HG03175 (cell line): ENCODE data around the gene LIMCH1.
"Not testable (repeated sequence)": the region's sequence is repeated elsewhere in the genome, so short reads cannot be mapped to it uniquely, and the experiment has no call there.

Source experiments
- ATAC-seq: cut with Tn5 transposase; IDR thresholded peaks from one replicate; pipeline ENCODE4 v1.9.1; 2021; ENCODE audit warnings: mild to moderate bottlenecking, moderate library complexity; ENCODE audit not compliant: unreplicated experiment

Gene LIMCH1

GRCh38 chr4:41722181-41722580, 184.2 kb downstream of the LIMCH1 start:
- ATAC-seq: no peak

GRCh38 chr4:41723286-41723685, 185.3 kb downstream of the LIMCH1 start:
- ATAC-seq: no peak

DNA sequence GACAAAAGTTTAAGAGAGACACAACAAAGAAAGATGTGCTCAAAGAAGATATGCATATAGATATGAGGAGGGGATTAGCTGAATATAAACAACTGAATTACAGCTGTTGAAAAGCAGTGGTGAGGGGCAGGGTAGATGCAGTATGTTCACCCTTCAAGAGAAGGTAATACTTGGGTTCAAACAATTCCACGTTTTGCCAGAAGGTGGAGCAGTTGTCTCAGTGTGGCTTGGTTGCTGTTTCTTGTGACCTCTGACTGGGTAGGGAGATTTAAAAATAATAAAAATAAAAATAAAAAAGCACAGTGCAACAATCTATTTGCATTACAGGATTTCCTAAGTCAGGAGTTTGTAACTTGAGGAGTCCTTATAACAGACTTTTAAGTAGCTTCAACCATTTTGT, 187.3 kb downstream of the LIMCH1 start:
- ATAC-seq: no peak

DNA sequence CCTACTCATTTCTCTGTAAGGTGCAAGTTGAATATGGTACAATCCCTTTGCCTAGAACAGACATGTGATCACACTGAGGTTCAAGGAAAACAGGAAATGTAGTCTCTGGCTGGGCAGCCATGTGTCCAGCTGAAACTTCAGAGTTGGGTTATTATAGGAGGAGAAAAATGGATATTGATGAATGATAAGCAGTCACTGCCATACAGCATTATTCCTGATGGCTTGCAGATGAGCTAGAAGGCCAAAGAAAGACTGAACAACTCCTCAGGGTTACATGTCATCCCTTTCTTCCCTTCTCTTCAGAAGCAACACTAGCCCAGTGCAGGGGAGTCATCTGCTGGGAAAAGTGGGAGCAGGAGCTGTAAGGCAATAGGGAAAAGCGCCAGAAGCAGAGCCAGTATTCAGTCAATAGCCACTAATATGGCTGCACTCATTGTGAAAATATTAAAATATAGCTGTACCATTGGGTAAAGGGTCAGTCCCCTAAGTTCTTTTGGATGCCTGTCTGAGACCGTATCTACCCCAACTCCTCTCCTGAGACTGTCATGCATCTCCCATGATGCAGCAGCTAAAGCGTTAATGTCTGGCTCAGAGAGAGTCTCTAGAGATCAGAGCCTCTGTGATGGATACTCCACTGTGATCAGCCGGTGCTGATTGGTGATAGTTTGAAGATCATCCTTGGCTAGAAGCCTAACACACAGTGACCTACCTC, 190.1 kb downstream of the LIMCH1 start:
- ATAC-seq: no peak

GRCh38 chr4:41728573-41728913, 190.6 kb downstream of the LIMCH1 start:
- ATAC-seq: no peak

DNA sequence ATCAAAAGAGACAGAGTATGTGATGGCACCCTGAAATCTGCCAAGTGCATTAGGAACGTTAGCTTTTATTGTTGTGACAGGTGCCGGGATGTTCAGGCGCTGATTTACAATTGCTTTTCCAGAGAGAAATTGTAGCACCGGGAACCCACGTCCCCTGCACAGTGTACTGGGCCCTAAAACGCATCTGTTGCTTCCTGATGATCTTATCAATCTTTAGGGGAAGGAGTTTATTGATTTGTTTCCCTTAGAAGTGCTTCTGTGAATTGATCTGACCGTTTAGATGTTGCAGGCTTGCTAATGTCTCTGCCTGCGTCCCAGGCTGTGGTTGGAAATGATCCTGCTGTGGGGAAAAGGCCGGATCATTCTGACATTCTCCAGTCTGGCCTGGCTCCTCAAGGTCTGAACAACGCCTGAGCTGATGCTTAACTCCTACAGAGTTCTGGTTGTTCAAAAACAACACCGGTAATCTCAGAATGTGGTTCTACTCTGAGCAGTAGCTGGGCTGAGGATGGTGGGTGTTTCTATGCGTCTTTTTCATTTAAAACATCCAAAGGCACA, 193.7 kb downstream of the LIMCH1 start:
- no peak for ATAC-seq

GRCh38 chr4:41734371-41734770, 196.4 kb downstream of the LIMCH1 start:
- ATAC-seq: no peak

DNA sequence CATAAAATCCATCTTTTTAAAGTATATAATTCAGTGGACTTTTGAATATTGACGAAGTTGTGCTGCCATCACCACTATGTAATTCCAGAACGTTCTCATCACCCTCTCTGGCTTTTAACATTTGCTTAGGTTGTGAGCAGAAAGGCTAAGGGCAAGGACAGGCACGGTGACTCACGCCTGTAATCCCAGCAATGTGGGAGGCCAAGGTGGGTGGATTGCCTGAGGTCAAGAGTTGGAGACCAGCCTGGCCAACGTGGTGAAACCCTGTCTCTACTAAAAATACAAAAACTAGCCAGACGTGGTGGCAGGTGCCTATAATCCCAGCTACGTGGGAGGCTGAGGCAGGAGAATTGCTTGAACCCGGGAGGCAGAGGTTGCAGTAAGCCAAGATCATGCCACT, 199.5 kb downstream of the LIMCH1 start:
- ATAC-seq: not testable (repeated sequence)

DNA sequence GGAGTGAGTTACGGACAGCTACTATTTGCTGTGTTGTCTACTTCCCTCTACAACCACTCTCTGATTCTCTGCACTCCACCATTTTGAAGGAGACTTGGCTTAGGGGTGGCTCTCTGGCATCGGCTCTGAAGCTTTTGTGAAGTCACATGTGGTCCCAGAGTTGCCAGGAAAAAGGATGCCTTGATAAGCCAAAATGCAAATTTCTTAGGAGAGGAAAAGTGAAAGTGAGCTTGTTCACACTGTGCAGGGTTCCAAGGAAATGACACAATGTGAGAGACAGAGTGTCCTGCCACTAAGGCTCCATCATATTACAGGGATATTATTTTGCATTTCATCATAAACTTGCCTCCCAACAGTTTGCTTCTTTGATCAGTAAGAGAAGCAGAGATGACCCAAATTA, 203.4 kb downstream of the LIMCH1 start:
- no peak for ATAC-seq

DNA sequence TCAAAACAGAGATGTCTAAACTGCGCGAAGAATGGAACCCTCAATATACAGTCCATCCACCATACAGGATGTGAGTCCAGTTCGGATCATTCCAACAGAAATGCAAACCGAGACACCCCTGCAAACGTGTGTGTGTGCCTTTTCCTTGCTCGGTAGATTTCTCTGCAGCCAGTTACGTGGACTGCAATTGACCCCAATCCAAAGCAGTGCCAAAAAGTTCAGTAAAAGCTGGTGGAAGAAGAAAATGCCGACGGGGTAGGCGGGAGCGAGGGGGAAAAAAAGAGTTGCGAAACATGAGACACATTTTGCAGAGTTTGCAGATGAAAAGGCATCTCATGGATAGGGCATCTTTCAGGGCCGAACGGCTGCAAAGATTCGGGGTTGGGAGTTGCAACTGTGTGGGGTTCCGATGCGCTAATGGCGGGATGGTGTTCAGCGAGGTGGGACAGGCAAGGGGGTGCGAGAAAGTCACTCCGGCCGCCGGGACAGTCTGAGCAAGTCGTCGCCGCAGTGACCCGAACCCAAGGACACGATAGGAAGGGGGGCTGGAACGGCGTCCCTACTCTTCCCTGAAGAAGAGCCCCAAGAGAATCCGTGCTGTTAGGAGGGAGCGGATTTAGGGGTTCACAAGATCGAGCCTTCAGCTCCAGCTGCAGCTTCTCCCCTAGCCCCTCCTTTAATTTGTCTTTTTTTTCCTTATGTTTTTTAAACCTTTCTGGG, 206.8 kb downstream of the LIMCH1 start:
- no peak for ATAC-seq

DNA sequence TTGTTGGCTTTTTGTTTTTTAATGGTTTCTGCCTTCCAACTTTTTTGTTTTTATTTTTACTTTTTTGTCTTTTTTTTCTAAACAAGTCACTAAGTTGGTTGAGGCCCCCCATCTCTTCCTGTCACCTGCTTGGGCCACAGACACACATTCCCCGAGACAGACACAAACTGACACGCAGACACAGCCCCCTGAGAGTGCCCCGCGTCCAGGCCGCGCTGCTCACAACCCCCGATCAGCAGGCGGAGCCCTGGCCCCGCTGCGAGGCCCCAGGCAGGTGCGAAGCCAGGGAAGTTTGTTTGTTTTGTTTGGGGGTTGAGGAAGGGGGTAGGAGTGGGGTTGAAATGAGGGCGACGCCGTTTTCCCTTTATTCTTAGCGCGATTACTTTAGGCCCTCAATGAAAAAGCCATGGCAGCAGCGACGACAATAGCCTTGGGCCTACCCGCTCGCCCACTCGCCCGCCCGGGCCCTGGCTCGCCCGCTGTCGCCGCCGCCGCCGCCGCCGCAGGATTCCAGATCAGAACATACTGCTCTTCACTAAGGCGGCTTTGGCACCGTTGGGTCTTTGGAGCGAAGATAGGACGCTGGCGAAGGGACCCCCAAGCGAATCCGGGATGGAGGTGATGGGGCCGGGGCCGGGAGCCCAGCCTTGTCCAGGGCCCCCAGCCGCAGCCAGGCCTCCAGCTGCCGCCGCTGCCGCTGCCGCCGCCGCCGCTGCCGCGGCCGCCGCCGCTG, 207.5 kb downstream of the LIMCH1 start:
- ATAC-seq: no peak

GRCh38 chr4:41746025-41746439, 208.1 kb downstream of the LIMCH1 start:
- ATAC-seq: no peak

- no peak for ATAC-seq
Measured at GRCh38 chr4:41746440-41747229, 208.7 kb downstream of the LIMCH1 start.

- ATAC-seq: no peak
Measured at GRCh38 chr4:41747230-41748055, 209.5 kb downstream of the LIMCH1 start.

GRCh38 chr4:41748074-41748570, 210.2 kb downstream of the LIMCH1 start:
- ATAC-seq: no peak

DNA sequence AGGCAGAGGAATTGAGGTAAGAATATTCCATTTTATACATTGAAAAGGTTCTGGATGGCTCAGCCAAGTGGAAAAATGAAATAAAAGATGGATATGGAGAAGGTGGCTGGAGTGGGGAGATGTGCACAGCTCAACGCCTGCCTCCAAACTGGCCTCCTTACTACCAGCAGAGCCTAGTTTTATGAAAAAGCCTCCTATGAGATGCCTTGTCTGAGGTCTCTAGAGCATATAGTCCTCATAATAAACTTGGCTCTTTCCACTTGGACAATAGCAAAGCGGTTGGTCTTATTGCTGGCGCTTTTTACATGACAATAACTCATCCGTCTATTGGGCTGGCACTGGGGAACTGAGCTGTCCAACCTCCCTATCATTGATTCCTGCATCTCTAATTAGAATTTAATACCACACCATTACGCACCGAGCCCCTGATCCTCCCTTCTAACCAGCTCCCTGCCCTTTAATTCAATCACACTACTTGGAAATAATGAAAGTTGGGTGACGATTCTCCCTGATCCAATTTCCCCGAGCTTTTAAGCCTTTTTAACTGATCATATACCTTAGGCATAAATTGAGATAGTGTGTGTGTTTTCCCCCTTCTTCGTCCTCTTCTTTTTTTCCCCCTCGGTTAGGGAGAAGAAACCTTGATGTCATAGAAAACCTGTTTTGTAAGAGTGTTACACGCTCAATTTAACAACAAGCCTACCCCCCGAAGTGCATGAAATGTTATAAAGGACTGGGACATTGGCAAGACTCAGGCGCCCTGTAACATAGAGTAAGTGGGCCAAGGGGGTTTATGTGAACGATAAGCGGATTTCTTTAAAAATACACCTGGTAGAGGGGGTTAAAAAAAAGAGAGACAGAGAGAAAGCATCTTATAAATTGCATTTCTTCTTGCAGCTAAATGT, 210.9 kb downstream of the LIMCH1 start, which contains the start of gene PHOX2B:
PHOX2B (minus strand) TSS at position 155 of the 905 bp plus-strand sequence; CDS start at position 40, 115 bp downstream.
- no peak for ATAC-seq

- ATAC-seq: no peak
Measured at GRCh38 chr4:41749631-41750039, 211.7 kb downstream of the LIMCH1 start.
